Fibroblast of mammary gland (primary cell): Measurements from ENCODE around the gene OSGIN1.

ENCODE experiments used
- DNase-seq: peaks from one replicate; pipeline ENCODE4 v3.0.0-alpha.2; 2010; ENCODE audit warnings: low read depth
- H3K4me3 ChIP-seq: 2 replicates; pipeline ENCODE4 v1.5.1; 2011; ENCODE audit warnings: low read depth, mild to moderate bottlenecking, low read length, moderate library complexity; ENCODE audit not compliant: control insufficient read depth
- CTCF ChIP-seq: conservative IDR thresholded peaks from 2 replicates; pipeline ENCODE4 v1.5.1; 2011; ENCODE audit warnings: low read depth, low read length, inconsistent platforms; ENCODE audit not compliant: control insufficient read depth, insufficient read depth

The OSGIN1 gene

GRCh38 chr16:83969771-83970429 lies 16.9 kb downstream of the OSGIN1 start:
- no peak for TF ChIP-seq CTCF

GRCh38 chr16:83970430-83970815 lies 17.4 kb downstream of the OSGIN1 start:
- no peak for DNase-seq
- H3K4me3 ChIP-seq, result no peak overlapping the region
- TF ChIP-seq CTCF, result no peak

More at GRCh38 chr16:83969771-83970429, 16.9 kb downstream of the OSGIN1 start:
- H3K4me3 ChIP-seq, result no peak overlapping the region
- DNase-seq, result no peak

GRCh38 chr16:83971165-83972130 lies 18.4 kb downstream of the OSGIN1 start:
- no peak for TF ChIP-seq CTCF
- no peak overlapping the region for H3K4me3 ChIP-seq
- no peak for DNase-seq

GRCh38 chr16:83972256-83973008 lies 19.4 kb downstream of the OSGIN1 start:
- DNase-seq, result no peak
- no peak overlapping the region for H3K4me3 ChIP-seq
- TF ChIP-seq CTCF, result no peak

GRCh38 chr16:83973077-83973476 lies 20.0 kb downstream of the OSGIN1 start:
- H3K4me3 ChIP-seq, result no peak overlapping the region
- no peak for TF ChIP-seq CTCF
- no peak for DNase-seq

GRCh38 chr16:83973581-83974385 lies 20.7 kb downstream of the OSGIN1 start:
- DNase-seq, result no peak
- TF ChIP-seq CTCF, result no peak
- no peak overlapping the region for H3K4me3 ChIP-seq
